ENCODE results near the gene PRTN3. TPM values are rescaled to one million over a fixed set of nuclear protein-coding genes. Genes with fewer than 3 reads are reported as not detected.

Gene PRTN3
- total and polyA plus RNA-seq, 2 of the 4 experiments (the other 2 are of a cell fraction), result not detected

- H3K27me3 ChIP-seq (ENCODE audit: control insufficient read depth, insufficient read depth, low read length), result no peaks in the 10 kb centered on the region
- no peak overlapping the region for H2BK15ac ChIP-seq (ENCODE audit: low read depth, low read length)
- H2BK20ac ChIP-seq (ENCODE audit: low read depth, low read length), result no peak overlapping the region
- no peak overlapping the region for H3K14ac ChIP-seq (replicated peaks; ENCODE audit: low read depth, low read length)
- H3K4me3 ChIP-seq (ENCODE audit: insufficient read depth, low read depth, low read length), result no peak overlapping the region
- POLR2A ChIA-PET (ENCODE audit: unreplicated experiment), result no interaction called here
- DNase-seq (no peak), ATAC-seq (ENCODE audit: low read depth) (no peak)
- H4K91ac ChIP-seq (ENCODE audit: insufficient read depth, low read depth, low read length), result no peak overlapping the region
- no peak overlapping the region for H2BK120ac ChIP-seq (ENCODE audit: low read depth, low read length)
- H3K18ac ChIP-seq (ENCODE audit: low read depth, low read length), result no peak overlapping the region
- H4K20me1 ChIP-seq (ENCODE audit: insufficient read depth, low read length), result peaks cover 100% of the 10 kb centered on the region
- H2AK9ac ChIP-seq (replicated peaks; ENCODE audit: low read depth, low read length, poor library complexity), result no peak overlapping the region
- CTCF ChIA-PET, result no interaction called here
- WGBS, 2 experiments (ENCODE audit: extremely low coverage in 2 of 2, insufficient read length in 1 of 2), result 93% methylated on average over 10 of the region's 31 CpGs; no CpG with 5 or more reads in 1 of the 2 experiments
- no peak overlapping the region for H4K8ac ChIP-seq (ENCODE audit: low read depth in 2 of 2, low read length in 2 of 2)
- no TSS peak for BruUV-seq (replicated peaks)
- H4K5ac ChIP-seq (ENCODE audit: low read depth, low read length), result no peak overlapping the region
- peaks cover 30% of the 10 kb centered on the region for H3K4me1 ChIP-seq (ENCODE audit: control insufficient read depth, insufficient read depth, low read length)
- H2AFZ ChIP-seq (replicated peaks; ENCODE audit: low read length, poor library complexity), result no peak overlapping the region
- TF ChIP-seq ELK1 (IDR thresholded peaks at IDR 0.05; ENCODE audit: borderline replicate concordance, low read depth, low read length) (no peak), CHD1 (IDR thresholded peaks at IDR 0.05; ENCODE audit: low read depth, low read length) (no peak), MAFK (IDR thresholded peaks at IDR 0.05; ENCODE audit: low read depth, low read length) (no peak), MXI1 (IDR thresholded peaks at IDR 0.05; ENCODE audit: borderline replicate concordance, low read depth, low read length) (no peak)
- H3K9me1 ChIP-seq (ENCODE audit: insufficient read depth, low read length), result peaks cover 11% of the 10 kb centered on the region; the same call in 1 of the 2 replicates
- H3K36me3 ChIP-seq (ENCODE audit: control insufficient read depth, insufficient read depth, low read length), result peaks cover 79% of the 10 kb centered on the region
- H3K79me1 ChIP-seq (ENCODE audit: low read depth in 1 of 2, low read length in 2 of 2), result peaks cover 3 to 42% of the 10 kb centered on the region in 2 experiments
- intact Hi-C loops (cut with micrococcal nuclease), result no loop called here
- H2AK5ac ChIP-seq (ENCODE audit: low read depth, low read length), result no peak overlapping the region
- no peak overlapping the region for H3K4ac ChIP-seq (ENCODE audit: low read depth, low read length)
- no peak overlapping the region for H3K9ac ChIP-seq (ENCODE audit: low read depth, low read length)
- H3K4me2 ChIP-seq (ENCODE audit: low read depth, low read length), result no peak overlapping the region
- no peak overlapping the region for H3K56ac ChIP-seq (ENCODE audit: extremely low read depth, insufficient read depth, low read length)
- in situ Hi-C loops (cut with MboI; ENCODE audit: low sequenced_read_pairs), result no loop called here
- dilution Hi-C loops (cut with HindIII; ENCODE audit: low sequenced_read_pairs, unreplicated experiment), result no loop called here
- no peaks in the 10 kb centered on the region for H3K9me3 ChIP-seq (ENCODE audit: control insufficient read depth, insufficient read depth, low read length)
- H2BK5ac ChIP-seq (ENCODE audit: low read depth, low read length, poor library complexity, severe bottlenecking), result no peak overlapping the region
- no peak overlapping the region for H3K23ac ChIP-seq (ENCODE audit: low read depth, low read length)
- H3K27ac ChIP-seq (ENCODE audit: insufficient read depth, low read length), result no peak overlapping the region
Observed at GRCh38 chr19:803686-804418, 36.9 kb upstream of the PRTN3 start.
